Dendritic cell treated with granulocyte-macrophage colony-stimulating factor and Interleukin-4, amounts not matched to agents 40 ng/mL and 50 ng/mL, for 4 days (primary cell): ENCODE results near the gene PI4K2A.
"Not testable (repeated sequence)": the region's sequence is repeated elsewhere in the genome, so short reads cannot be mapped to it uniquely, and the experiment has no call there.

Source experiments
- H3K27ac Mint-ChIP-seq: one replicate; pipeline ENCODE4 v1.8.0; 2022; ENCODE audit warnings: mild to moderate bottlenecking, mixed read lengths
- H3K27me3 Mint-ChIP-seq: one replicate; pipeline ENCODE4 v1.8.0; 2022; ENCODE audit warnings: mild to moderate bottlenecking, mixed read lengths
- H3K36me3 Mint-ChIP-seq: one replicate; pipeline ENCODE4 v1.8.0; 2022; ENCODE audit warnings: low read depth, mixed read lengths
- H3K4me1 Mint-ChIP-seq: one replicate; pipeline ENCODE4 v1.8.0; 2022; ENCODE audit warnings: low read depth, mixed read lengths
- H3K4me3 Mint-ChIP-seq: one replicate; pipeline ENCODE4 v1.8.0; 2022; ENCODE audit warnings: mild to moderate bottlenecking, moderate library complexity, mixed read lengths
- H3K9me3 Mint-ChIP-seq: one replicate; pipeline ENCODE4 v1.8.0; 2022; ENCODE audit warnings: mixed read lengths
- intact Hi-C: fragments of 100-400 bp; cut with micrococcal nuclease; formaldehyde crosslinking; loops from one replicate; pipeline ENCODE4 v1.15.0; 2022

PI4K2A gene

DNA sequence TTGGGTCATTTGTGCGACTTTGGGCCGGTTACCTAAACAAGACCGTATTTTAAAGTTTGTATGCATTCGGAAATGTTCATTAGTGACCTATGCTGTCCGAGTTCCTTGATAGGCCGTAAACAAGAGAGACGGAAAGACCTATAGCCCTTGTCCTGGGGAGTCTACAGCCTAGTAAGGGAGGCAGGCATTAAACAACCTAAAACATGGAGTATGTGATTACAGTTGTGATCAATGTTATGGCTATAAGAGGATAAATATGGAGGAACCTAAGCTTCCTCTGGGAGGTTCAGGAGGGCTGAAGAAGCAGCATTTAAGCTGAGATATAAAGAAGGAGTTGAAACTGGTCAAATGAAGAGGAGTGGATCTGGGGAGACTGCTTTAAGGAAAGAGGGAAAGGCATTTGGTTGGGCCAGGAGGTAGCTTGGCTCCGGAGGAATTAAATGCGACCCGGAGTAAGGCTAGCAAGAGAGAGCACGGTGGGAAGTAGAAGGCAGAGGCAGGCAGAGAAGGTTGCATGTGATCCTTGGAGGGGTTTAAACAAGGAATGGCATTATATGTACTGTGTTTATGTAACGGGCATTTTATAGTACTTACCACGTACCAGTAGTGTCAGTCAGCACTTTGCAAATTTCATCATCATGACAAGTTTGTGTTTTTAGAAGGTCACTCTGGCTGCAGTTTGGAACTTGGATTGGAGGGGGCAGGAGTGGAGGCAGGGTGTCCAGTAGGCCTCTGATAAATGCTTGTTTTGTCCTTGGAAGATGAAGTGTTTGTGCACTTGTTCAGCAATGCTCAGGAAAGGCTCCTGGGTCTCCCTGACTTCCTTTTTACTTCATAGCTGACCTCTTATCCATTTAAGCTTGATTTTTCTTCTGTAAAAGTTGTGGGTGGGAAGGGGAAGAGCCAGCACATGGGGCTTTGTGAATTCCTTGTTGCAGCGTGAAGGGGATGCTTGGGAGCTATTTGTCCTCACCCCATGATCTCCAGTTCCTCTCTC, 47.6 kb downstream of the PI4K2A start:
- peaks cover 6% of the 10 kb centered on the region for H3K36me3 Mint-ChIP-seq
- H3K4me3 Mint-ChIP-seq: peak overlapping the region; percentile 90
- no peaks in the 10 kb centered on the region for H3K9me3 Mint-ChIP-seq
- H3K27ac Mint-ChIP-seq: peak overlapping the region; percentile 93
- H3K27me3 Mint-ChIP-seq: no peaks in the 10 kb centered on the region
- H3K4me1 Mint-ChIP-seq: peaks cover 58% of the 10 kb centered on the region
- intact Hi-C loops: loop anchor here (2.0 kb wide), 1 partner anchor 47 kb away; the partner anchor contains the start of gene PI4K2A

DNA sequence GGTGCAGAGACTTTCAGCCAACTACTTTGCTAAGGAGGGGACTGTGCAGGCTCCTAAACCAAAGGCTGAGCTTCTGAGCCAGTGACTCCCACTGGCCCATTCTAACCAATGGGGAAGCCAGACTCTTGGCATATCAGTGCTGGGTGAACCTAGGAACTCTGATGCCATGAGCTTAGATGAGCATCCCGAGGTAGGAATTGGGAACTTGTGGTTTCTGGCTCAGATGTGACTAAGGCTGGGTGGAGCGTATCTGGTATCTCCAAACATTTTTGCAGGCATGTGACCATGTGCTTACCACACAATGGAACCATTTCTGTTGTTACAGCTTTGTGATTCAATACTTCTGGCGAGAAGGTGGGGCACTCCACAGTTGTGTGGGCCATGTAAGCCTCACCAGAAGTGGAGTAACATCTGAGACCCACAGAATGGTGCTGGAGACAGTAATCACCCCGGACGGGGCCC, 49.1 kb downstream of the PI4K2A start:
- intact Hi-C loops: no loop called here
- Mint-ChIP-seq H3K27me3 (no peaks in the 10 kb centered on the region), H3K4me3 (no peak overlapping the region), H3K9me3 (no peaks in the 10 kb centered on the region), H3K27ac (peak overlapping the region; percentile 93), H3K36me3 (peaks cover 6% of the 10 kb centered on the region), H3K4me1 (peaks cover 44% of the 10 kb centered on the region)

DNA sequence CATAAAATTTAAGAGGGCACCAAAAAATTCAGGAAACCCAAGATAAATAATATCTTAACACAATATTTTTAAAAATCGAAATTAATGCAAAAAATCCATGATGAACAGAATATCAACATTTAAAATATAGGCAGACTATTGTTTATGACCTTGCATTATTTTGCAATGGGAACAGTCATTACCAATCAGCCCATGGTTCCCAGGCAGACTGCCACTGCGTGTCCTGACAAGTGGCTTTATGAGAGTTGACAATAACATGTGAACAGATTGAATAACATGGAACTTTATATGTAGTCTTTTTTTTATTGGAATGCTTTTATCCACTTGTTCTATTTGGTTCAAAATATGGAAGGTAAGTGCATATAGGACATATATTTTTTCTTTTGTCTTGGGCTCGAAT, 49.7 kb downstream of the PI4K2A start:
- H3K4me1 Mint-ChIP-seq: peaks cover 39% of the 10 kb centered on the region
- H3K36me3 Mint-ChIP-seq: peaks cover 6% of the 10 kb centered on the region
- H3K27me3 Mint-ChIP-seq: no peaks in the 10 kb centered on the region
- no peak overlapping the region for H3K4me3 Mint-ChIP-seq
- H3K9me3 Mint-ChIP-seq: no peaks in the 10 kb centered on the region
- peak overlapping the region; percentile 93 for H3K27ac Mint-ChIP-seq
- intact Hi-C loops: no loop called here

DNA sequence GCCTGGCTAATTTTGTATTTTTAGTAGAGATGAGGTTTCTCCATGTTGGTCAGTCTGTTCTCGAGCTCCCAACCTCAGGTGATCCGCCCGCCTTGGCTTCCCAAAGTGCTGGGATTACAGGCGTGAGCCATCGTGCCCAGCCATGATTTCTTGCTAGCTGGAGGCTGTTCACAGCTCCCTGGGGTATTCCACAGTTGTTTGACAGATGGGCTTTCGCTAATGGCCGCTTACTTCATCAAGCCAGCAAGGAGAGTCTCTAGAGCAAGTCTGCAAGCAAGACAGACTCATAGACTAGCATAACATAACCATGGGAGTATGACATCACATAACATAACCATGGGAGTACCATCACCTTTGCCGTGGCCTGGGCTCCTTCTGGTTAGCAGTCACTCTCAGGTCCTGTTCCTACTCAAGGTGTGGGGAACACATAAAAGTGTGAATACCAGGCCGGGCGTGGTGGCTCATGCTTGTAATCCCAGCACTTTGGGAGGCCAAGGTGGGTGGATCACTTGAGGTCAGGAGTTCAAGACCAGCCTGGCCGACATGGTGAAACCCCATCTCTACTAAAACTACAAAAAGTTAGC, 57.7 kb downstream of the PI4K2A start:
- not testable (repeated sequence) for H3K27ac Mint-ChIP-seq, H3K27me3 Mint-ChIP-seq, H3K9me3 Mint-ChIP-seq, H3K4me3 Mint-ChIP-seq, H3K36me3 Mint-ChIP-seq
- peaks cover 12% of the 10 kb centered on the region for H3K4me1 Mint-ChIP-seq
- intact Hi-C loops: loop anchor here (5.0 kb wide), 1 partner anchor 34 kb away; no protein-coding TSS in a partner anchor

DNA sequence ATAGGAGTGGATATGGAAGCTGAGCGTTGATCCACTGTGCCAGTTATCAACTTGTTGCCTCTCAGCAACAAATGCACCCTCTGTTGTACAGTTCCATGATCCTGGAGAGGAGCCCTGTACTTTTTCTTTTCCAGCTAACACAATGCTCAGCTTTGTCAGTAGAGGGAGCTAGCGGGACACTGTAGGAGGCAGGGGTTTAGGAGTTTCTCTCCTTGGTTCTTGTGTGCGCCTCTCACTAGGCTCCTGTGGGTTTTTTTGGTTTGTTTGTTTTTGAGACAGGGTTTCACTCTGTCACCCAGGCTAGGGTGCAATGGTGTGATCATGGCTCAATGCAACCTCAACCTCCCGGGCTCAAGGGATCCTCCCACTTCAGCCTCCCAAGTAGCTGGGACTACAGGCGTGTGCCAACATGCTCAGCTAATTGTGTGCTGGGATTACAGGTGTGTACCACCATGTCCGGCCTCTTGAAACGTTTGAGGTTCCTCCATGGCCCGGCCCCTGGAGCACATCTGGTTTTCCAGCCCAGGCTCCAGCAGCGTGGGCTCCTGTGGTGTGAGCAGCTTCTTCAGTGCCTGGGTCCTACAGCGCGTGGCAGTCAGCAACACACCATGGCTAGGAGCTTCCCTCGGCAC, 61.1 kb downstream of the PI4K2A start:
- Mint-ChIP-seq H3K9me3 (no peaks in the 10 kb centered on the region), H3K4me3 (no peak overlapping the region), H3K27ac (no peak overlapping the region), H3K27me3 (peaks cover 5% of the 10 kb centered on the region), H3K4me1 (peaks cover 12% of the 10 kb centered on the region), H3K36me3 (no peaks in the 10 kb centered on the region)
- intact Hi-C loops: loop anchor here (2.0 kb wide), 1 partner anchor 19 kb away; no protein-coding TSS in a partner anchor

DNA sequence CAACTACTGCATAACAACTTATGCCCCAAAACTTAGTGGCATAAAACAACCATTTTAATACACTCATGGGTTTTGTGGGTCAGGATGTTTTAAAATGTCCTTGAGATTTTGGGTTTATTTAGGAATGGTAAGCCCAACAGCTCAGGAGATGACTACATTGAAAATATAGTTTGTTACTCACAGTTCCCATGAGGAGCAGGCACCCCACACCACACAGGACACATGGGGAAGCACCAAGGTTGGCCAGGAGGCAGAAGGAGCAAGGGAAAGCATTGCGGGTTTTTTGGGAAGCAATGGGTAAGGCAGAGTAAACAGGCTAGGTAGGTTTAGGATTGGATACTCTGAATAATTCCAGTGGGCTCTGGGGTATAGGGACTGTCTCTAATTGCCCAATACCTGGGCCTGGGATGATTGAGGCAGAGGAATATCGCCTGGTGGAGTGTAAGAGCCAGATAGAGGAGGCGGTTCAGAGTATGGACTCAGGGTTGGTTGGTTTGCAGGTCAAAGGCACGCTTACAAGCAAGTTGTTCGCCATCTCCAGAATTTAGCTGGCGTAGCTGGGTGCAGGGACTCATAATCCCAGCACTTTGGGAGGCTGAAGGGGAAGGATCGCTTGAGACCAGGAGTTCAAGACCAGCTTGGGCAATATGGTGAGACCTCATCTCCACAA, 63.1 kb downstream of the PI4K2A start:
- H3K27me3 Mint-ChIP-seq: peaks cover 10% of the 10 kb centered on the region
- H3K27ac Mint-ChIP-seq: no peak overlapping the region
- H3K36me3 Mint-ChIP-seq: no peaks in the 10 kb centered on the region
- H3K9me3 Mint-ChIP-seq: no peaks in the 10 kb centered on the region
- peaks cover 12% of the 10 kb centered on the region for H3K4me1 Mint-ChIP-seq
- intact Hi-C loops: no loop called here
- no peak overlapping the region for H3K4me3 Mint-ChIP-seq

DNA sequence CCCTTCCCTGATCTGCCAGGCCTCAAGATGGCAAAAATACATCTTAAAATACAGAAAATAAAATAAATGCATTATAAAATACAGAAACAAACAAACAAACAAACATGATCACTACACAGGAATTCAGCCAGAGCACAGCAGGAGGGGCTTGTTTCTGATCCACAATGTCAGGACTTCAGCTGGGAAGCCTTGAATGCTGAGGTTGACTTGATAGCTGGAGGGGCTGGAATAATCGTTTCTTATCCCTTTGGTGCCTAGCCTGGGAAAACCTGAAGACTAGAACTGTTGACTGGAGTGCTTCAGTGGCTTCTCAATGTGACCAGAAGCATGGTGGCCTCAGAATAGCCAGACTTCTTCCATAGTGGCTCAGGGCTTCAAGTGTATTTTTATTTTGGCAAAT, 63.9 kb downstream of the PI4K2A start:
- Mint-ChIP-seq H3K36me3 (no peaks in the 10 kb centered on the region), H3K9me3 (no peaks in the 10 kb centered on the region), H3K4me1 (peaks cover 17% of the 10 kb centered on the region), H3K27me3 (peaks cover 15% of the 10 kb centered on the region), H3K27ac (no peak overlapping the region), H3K4me3 (no peak overlapping the region)
- intact Hi-C loops: no loop called here

DNA sequence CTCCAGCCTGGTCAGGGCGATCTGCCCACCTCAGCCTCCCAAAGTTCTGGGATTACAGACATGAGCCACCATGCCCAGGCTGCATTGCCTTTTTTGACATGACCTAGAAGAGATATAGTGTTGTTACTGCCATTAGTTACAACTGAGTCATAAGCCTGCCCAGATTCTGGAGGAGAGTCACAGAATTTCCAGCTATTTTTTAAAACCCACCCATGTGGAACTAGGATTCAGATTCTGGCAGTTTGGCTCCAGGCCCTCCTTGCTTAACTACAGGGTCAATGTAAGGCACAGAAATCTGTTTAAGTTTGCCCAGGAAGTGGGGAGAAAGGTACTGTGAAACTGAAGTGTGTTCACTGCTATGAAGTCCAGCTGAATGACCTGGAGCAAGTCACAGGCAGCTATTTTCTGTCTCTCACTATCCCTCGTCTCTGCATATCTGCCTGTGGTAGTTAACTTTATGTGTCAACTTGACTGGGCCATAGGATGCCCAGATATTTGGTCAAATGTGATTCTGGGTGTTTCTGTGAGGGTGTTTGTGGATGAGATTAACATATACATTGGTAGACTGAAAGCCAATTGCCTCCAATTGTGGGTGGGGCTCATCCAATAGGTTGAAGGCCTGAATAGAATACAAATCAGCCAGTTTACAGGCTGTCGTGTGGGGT, 64.7 kb downstream of the PI4K2A start:
- no peaks in the 10 kb centered on the region for H3K9me3 Mint-ChIP-seq
- peaks cover 22% of the 10 kb centered on the region for H3K4me1 Mint-ChIP-seq
- no peak overlapping the region for H3K4me3 Mint-ChIP-seq
- H3K27me3 Mint-ChIP-seq: peaks cover 16% of the 10 kb centered on the region
- H3K36me3 Mint-ChIP-seq: no peaks in the 10 kb centered on the region
- H3K27ac Mint-ChIP-seq: no peak overlapping the region
- intact Hi-C loops: no loop called here

DNA sequence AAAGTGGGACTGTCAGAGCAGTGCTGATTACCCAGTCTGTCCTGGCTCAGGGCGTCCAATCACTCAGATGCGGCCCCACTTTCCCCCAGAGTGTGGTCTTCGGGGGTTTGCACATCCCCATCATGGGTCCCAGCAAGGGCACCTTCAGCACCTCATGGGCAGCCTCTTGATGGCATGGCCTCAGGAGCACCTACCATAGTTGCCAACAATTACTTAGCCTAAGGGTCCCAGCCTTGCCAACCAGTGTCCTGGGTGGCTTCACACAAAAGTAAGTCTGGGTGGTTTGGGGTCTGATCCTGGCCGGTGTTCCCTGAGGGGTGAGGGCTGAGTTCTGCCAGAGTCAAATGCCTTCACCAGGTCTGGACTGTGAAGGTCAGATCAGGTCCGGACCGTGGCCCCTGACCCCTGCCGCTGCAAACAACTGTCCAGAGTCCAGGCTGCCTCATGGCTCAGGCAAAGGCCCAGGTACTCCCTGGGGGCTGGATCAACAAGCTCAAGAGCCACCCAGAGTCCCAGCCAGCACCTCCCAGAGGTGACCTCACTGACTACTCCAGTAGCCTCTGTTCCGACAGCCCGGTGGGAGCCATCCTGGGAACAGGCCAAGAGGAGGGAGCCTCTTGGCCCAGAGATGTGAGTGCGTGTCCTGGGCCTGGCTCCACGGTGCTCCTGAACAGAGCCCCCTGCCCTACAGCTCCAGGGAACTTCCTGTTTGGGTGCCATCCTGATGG, 66.8 kb downstream of the PI4K2A start:
- no peak overlapping the region for H3K4me3 Mint-ChIP-seq
- H3K4me1 Mint-ChIP-seq: peaks cover 18% of the 10 kb centered on the region
- H3K36me3 Mint-ChIP-seq: no peaks in the 10 kb centered on the region
- peaks cover 16% of the 10 kb centered on the region for H3K27me3 Mint-ChIP-seq
- intact Hi-C loops: no loop called here
- no peaks in the 10 kb centered on the region for H3K9me3 Mint-ChIP-seq
- H3K27ac Mint-ChIP-seq: no peak overlapping the region

DNA sequence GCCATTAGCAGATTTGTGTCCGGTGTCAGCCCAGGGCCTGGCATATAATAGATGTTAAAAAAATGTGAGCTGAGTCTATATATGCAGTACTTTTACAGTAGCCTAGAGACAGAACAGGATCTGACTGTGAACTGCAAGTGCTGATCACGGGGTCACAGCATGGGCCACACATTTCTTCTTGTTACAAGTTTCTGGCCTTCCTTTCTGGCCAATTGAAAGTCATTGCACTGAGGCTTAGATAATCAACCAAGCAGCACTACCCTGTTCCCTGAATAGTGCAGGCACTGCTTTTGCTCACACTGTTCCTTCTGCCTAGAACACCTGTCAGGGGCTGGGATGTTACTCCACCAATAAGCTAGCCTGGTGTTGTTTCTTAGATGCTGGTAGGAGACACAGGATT, 67.7 kb downstream of the PI4K2A start:
- no peak overlapping the region for H3K4me3 Mint-ChIP-seq
- peaks cover 4% of the 10 kb centered on the region for H3K36me3 Mint-ChIP-seq
- H3K9me3 Mint-ChIP-seq: no peaks in the 10 kb centered on the region
- peaks cover 24% of the 10 kb centered on the region for H3K4me1 Mint-ChIP-seq
- H3K27ac Mint-ChIP-seq: no peak overlapping the region
- H3K27me3 Mint-ChIP-seq: peaks cover 12% of the 10 kb centered on the region
- intact Hi-C loops: no loop called here

DNA sequence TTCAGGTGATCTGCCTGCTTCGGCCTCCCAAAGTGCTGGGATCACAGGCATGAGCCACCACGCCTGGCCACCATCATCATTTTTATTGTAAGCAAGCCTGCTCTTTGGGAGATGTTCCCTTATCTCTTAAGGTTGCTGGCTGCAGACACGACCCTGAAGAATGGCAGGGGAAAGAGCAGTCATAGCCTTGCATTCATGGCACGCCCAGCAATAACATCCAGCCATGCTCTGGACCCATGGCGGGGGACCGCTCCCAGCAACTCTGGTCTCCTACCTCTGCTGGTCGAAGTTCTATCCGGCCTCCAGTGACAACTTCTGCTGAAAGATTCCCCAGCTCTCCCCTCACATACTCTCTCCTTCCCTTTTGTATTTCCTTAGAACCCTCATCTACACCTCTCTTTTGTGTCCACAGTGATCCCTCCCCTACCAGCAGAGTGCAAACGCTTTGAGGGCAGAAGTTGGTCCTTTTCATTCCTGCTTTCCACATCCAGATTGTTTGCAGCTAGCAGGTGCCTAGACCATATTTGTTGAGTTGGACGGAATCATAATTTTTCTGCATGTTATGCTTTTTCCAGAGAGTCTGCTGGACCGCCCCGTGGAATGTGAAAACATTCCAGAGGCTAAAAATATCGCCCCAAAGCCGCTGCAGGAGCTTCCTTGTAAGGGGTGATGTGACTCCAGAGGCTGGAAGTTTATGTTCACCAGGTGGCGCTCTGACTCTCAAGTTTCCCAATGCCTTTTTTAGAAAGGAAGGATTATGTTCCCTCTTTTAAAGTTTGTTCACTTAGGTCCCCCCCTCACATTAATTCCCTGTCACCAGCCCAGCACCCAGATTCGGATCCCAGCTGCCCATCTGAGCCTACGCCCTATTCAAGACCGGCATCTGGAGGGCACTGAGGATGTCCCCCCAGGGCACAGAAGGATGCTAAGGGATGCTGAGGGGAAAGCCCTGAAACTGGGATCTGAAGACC, 68.8 kb downstream of the PI4K2A start:
- H3K4me3 Mint-ChIP-seq: no peak overlapping the region
- H3K9me3 Mint-ChIP-seq: no peaks in the 10 kb centered on the region
- H3K4me1 Mint-ChIP-seq: peaks cover 31% of the 10 kb centered on the region
- intact Hi-C loops: no loop called here
- H3K27ac Mint-ChIP-seq: no peak overlapping the region
- H3K36me3 Mint-ChIP-seq: peaks cover 15% of the 10 kb centered on the region
- H3K27me3 Mint-ChIP-seq: peaks cover 12% of the 10 kb centered on the region
